Measurements from ENCODE around the gene ATP6V1C2.

The ATP6V1C2 gene

GRCh38 chr2:10772201-10772867, 50.9 kb downstream of the ATP6V1C2 start (continued):
- TF ChIP-seq, protein P1, sequence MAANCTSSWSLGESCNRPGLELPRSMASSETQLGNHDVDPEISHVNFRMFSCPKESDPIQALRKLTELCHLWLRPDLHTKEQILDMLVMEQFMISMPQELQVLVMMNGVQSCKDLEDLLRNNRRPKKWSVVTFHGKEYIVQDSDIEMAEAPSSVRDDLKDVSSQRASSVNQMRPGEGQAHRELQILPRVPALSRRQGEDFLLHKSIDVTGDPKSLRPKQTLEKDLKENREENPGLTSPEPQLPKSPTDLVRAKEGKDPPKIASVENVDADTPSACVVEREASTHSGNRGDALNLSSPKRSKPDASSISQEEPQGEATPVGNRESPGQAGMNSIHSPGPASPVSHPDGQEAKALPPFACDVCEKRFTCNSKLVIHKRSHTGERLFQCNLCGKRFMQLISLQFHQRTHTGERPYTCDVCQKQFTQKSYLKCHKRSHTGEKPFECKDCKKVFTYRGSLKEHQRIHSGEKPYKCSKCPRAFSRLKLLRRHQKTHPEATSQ (tag by site-specific recombination; IDR thresholded peaks at IDR 0.05), result no peak
- no peak for TF ChIP-seq ZNF548 (tag by site-specific recombination; IDR thresholded peaks at IDR 0.05)

DNA sequence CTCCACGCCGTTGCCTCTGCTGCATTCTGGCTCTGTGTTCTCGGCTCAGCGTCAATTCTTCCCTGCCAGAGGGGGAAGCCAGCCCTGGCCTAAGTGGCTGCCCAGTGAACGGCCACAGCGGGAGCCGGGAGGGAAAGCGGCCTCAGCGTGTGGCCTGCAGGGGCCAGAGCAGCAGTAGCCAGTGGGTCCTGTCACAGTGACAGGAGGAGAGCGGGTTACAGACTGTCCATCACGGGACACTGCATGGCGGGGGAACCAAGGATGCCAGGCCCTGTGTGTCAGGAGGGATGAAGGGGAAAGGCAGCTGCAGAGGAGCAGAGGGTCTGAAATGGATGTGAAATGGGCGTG, 51.4 kb downstream of the ATP6V1C2 start:
- Histone ChIP-seq H3K9me3 (ENCODE audit: control insufficient read depth, insufficient read depth, low read depth, low read length) (no peaks in the 10 kb centered on the region), H3K4me3 (ENCODE audit: low read depth, low read length) (no peak overlapping the region), H3K4me1 (ENCODE audit: control insufficient read depth, insufficient read depth, low read length) (no peaks in the 10 kb centered on the region), H3K27ac (ENCODE audit: extremely low read depth, low read depth, low read length) (no peak overlapping the region), H3K36me3 (ENCODE audit: control insufficient read depth in 2 of 2, insufficient read depth in 1 of 2, low read length in 2 of 2) (peaks cover 0 to 7% of the 10 kb centered on the region in 2 experiments; a peak in 1 of 3 replicates)
- ChIA-PET POLR2A (no interaction called here), CTCF (no interaction called here)
- TF ChIP-seq ZNF311 (tag by site-specific recombination; IDR thresholded peaks at IDR 0.05; ENCODE audit: borderline replicate concordance) (no peak), ZFP41 (tag by site-specific recombination; IDR thresholded peaks at IDR 0.05; ENCODE audit: borderline replicate concordance) (no peak), ZNF266 (tag by site-specific recombination; IDR thresholded peaks at IDR 0.05; ENCODE audit: low read depth) (no peak), ZNF169 (tag by site-specific recombination; IDR thresholded peaks at IDR 0.05) (no peak)

DNA sequence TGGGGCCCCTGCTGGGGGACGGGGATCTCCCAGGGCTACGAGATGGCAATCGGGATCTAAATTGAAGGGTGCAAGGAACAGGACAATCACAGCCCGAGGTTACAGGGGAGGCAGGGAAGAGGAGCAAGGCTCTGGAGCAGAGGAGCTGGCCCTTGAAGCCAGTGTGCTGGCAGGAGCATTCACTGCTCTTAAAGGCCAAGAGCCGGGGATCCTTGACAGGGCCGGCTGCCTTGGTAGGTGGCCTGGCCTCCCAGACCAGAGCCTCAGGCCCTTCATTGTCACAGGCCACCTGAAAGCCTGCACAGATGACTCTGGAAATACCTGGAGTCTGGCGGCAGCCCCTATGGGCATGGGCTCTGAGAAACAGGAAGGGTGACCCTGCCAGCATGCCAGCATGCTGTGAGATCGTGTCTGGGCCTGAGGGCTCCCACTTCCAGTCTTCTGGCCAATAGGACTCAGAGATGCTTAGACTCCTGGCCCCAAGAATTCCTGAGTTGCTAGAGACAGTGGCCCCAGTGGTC, 52.5 kb downstream of the ATP6V1C2 start:
- peaks cover 0 to 17% of the 10 kb centered on the region in 2 experiments; a peak in 1 of 3 replicates for H3K36me3 ChIP-seq (ENCODE audit: control insufficient read depth in 2 of 2, insufficient read depth in 1 of 2, low read length in 2 of 2)
- POLR2A ChIA-PET, result no interaction called here
- H3K27ac ChIP-seq (ENCODE audit: extremely low read depth, low read depth, low read length), result no peak overlapping the region
- no peak overlapping the region for H3K4me3 ChIP-seq (ENCODE audit: low read depth, low read length)
- TF ChIP-seq TCF7L2 (IDR thresholded peaks at IDR 0.05; ENCODE audit: borderline replicate concordance, low read depth, low read length) (no peak), ELK4 (IDR thresholded peaks at IDR 0.05; ENCODE audit: borderline replicate concordance, low read depth, low read length) (no peak), ZNF280C (tag by site-specific recombination; IDR thresholded peaks at IDR 0.05) (no peak), CTCF (tag by site-specific recombination; IDR thresholded peaks at IDR 0.05) (no peak), SP7 (tag by site-specific recombination; IDR thresholded peaks at IDR 0.05) (no peak), KLF16 (tag by site-specific recombination; IDR thresholded peaks at IDR 0.05) (no peak)
- no peaks in the 10 kb centered on the region for H3K4me1 ChIP-seq (ENCODE audit: control insufficient read depth, insufficient read depth, low read length)
- no peaks in the 10 kb centered on the region for H3K9me3 ChIP-seq (ENCODE audit: control insufficient read depth, insufficient read depth, low read depth, low read length)
- CTCF ChIA-PET, result no interaction called here

DNA sequence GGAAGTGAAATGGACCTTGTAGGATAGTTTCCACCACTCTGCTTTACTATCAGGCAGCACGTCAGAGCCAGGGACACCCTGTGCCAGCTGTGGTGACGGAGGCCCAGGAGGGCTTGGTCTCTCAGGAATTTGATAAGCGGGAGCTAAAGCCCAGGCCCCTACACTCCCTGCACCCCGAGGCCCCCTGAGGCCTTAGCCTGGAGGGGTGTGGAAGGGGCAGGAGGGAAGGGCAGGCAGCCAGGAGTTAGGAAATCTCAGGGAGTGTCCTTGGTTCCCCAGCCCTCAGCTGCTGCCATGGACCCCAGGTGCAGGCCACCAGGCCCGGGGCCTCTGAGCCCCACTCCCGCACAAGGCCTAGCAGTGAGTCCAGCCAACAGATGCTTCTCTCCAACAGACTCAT, 53.0 kb downstream of the ATP6V1C2 start:
- POLR2A ChIA-PET, result interaction anchor here (0.6 kb wide), 1 partner anchor 76 kb away, joined by 3 read pairs; no protein-coding TSS in a partner anchor
- H3K27ac ChIP-seq (ENCODE audit: extremely low read depth, low read depth, low read length), result no peak overlapping the region
- H3K4me1 ChIP-seq (ENCODE audit: control insufficient read depth, insufficient read depth, low read length), result no peaks in the 10 kb centered on the region
- H3K36me3 ChIP-seq (ENCODE audit: control insufficient read depth in 2 of 2, insufficient read depth in 1 of 2, low read length in 2 of 2), result peaks cover 0 to 18% of the 10 kb centered on the region in 2 experiments; a peak in 1 of 3 replicates
- CTCF ChIA-PET, result no interaction called here
- H3K4me3 ChIP-seq (ENCODE audit: low read depth, low read length), result no peak overlapping the region
- no peaks in the 10 kb centered on the region for H3K9me3 ChIP-seq (ENCODE audit: control insufficient read depth, insufficient read depth, low read depth, low read length)
- TF ChIP-seq, protein P2, sequence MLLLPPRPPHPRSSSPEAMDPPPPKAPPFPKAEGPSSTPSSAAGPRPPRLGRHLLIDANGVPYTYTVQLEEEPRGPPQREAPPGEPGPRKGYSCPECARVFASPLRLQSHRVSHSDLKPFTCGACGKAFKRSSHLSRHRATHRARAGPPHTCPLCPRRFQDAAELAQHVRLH (tag by site-specific recombination; IDR thresholded peaks at IDR 0.05), result no peak
- TF ChIP-seq KLF9 (tag by site-specific recombination; IDR thresholded peaks at IDR 0.05; ENCODE audit: low read depth) (no peak), HOXD13 (CRISPR knock-in tag; IDR thresholded peaks at IDR 0.05; ENCODE audit: borderline replicate concordance) (no peak), PBX3 (CRISPR knock-in tag; IDR thresholded peaks at IDR 0.05) (no peak), ZNF366 (tag by site-specific recombination; conservative IDR thresholded peaks at IDR 0.05) (no peak), ZNF48 (tag by site-specific recombination; IDR thresholded peaks at IDR 0.05) (no peak), KLF16 (tag by site-specific recombination; IDR thresholded peaks at IDR 0.05) (no peak), ZSCAN23 (tag by site-specific recombination; IDR thresholded peaks at IDR 0.05) (no peak)
- TF ChIP-seq, protein P3, sequence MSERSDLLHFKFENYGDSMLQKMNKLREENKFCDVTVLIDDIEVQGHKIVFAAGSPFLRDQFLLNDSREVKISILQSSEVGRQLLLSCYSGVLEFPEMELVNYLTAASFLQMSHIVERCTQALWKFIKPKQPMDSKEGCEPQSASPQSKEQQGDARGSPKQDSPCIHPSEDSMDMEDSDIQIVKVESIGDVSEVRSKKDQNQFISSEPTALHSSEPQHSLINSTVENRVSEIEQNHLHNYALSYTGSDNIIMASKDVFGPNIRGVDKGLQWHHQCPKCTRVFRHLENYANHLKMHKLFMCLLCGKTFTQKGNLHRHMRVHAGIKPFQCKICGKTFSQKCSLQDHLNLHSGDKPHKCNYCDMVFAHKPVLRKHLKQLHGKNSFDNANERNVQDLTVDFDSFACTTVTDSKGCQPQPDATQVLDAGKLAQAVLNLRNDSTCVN (tag by site-specific recombination; optimal IDR thresholded peaks at IDR 0.05), result no peak

Data from HEK293 (cell line).